Hindlimb muscle (tissue), 1 donor: ENCODE data around the gene AGPS. TPM values are rescaled to one million over a fixed set of nuclear protein-coding genes. Genes with fewer than 3 reads are reported as not detected.
"Not testable (repeated sequence)": the region's sequence is repeated elsewhere in the genome, so short reads cannot be mapped to it uniquely, and the experiment has no call there.

Experiments
- DNase-seq: peaks from one replicate; pipeline ENCODE4 v3.0.0-alpha.2; 2013
- polyA plus RNA-seq: library from polyadenylated mRNA; unstranded; fragments of 120-200 nt; gene quantifications from one replicate; pipeline ENCODE4 v1.2.1, GENCODE V29; 2013; ENCODE audit not compliant: insufficient read length

The AGPS gene
- polyA plus RNA-seq, 1 donor: 27.5 TPM

DNA sequence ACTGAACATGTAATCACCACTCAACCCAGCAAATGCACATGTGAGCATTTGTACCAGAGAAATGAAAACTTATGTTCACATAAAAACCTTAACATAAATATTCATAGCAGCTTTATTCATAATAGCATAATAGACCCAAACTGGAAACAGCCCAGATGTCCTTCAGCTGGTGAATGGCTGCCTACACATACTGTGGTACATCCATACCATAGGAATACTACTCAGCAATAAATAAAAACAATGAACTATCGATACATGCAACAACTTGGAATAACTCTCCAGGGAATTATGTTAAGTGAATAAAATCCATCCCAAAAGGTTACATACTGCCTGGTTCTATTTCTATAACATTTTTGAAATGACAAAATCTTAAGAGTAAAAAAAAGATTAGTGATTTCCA lies 140.0 kb downstream of the AGPS start:
- no peak for DNase-seq

DNA sequence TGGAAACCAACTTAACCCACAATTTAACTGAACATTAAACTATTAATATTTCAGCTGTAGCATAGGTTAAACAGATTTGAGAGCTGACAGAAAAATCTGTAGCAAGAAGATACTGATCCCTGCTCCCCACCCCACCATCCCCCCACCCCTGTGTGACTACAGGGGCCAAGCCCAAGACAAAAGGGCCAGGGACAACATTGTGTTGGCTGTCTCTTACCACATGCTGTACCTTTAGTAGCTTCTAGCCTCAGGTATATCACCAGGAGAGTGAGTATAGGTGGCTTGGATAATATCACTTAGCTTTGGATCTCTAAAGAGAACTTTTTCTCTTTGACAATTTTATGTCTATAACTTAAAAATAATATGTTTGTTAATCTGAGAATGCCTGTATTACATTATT lies 140.7 kb downstream of the AGPS start:
- DNase-seq: no peak

DNA sequence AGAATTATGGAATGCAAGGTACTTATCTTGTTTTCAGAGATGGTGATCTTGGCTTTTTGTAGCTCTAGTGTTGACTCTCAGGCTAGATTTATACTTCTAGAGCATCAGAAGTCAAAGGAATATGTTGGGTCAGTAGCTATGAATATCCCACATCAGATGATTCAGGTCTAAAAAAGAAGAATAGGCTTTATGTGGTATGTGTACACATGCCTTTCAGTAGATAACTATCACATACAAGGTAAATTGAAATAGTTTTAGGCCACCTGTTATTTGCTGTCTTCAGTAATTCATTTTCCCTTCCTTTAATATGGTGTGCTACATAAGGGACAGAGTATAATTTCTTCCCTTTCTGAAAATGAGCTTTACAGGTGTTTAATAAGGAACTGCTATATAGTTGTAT lies 142.4 kb downstream of the AGPS start:
- no peak for DNase-seq

DNA sequence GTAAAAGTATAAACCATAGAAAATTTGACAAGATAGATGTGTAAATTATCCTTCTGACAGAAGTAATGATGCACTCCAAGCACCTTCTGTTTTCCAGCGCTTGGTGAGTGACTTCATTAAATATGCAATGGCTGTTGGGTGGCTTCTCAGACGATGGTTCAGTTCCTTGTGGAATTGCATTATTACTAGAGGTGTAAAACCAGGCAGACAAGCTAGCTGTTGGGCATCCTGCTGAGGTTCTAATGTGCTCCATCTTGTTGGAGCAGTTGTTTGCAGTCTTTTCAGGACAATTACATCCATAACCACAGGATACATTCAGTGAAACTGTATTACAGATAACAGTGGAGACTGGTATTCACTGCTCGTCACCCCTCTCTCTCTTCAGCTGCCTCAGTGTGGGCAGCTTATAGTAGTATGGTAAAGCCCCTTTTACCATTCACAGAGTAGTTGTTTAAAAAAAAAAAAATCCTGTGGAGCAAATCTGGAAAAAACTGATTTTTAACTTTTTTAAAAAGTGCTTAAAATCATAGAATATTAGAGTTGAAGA lies 143.5 kb downstream of the AGPS start:
- DNase-seq: no peak

DNA sequence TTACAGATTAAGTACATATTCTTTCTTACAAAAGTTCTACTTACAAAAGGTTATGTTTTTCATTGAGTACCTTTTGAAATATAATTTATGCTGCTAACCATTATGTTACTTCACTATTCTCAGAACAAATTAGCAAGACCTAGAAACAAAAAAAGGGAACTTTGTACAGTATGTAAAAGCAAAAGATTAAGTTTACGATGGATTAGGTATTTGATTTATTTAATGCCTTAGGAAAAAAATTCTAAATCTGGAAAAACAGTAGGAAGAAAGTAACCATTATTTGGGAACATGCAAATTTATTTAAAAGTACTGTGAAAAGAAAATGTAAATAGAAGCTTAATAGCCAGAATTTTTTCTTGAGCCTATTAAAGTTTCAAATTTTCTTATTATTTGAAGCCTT lies 144.6 kb downstream of the AGPS start:
- no peak for DNase-seq

DNA sequence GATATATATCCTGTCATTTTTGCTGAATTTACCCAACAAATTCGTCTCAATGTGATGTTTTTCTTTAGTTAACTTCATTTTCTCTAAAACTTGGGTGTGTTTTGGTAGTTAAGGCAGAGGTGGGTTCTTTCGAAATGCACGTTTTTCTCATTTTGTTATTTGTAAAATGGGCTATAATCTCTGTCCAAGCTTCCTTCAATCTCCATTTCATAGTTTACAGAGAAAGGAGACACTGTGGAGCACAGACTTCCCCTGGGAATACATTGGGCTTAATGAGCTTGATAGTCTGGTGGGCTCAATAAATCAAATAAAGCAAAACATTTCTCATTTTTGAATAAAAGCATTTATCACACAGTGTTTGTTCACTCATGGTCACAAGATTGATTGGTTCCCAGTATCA lies 145.1 kb downstream of the AGPS start:
- DNase-seq: no peak

DNA sequence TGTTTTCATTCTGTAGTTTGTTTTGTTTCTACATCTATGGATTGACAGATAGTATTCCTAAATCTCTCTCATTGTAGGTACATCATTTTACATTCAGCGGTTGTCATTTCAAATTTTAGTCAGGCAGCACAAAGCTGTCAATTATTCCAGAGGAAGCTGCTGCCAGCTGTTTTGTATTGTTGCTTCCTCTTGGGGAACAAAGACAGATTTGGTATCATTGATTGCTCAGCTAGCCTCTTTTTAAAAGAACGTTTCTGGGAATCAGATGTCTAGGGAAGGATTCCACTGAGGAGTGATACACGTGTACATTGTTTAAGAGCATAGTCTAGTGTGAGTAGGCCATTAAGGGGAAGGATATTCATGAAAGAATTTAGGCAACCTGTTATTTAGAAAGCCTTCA lies 145.8 kb downstream of the AGPS start:
- no peak for DNase-seq

DNA sequence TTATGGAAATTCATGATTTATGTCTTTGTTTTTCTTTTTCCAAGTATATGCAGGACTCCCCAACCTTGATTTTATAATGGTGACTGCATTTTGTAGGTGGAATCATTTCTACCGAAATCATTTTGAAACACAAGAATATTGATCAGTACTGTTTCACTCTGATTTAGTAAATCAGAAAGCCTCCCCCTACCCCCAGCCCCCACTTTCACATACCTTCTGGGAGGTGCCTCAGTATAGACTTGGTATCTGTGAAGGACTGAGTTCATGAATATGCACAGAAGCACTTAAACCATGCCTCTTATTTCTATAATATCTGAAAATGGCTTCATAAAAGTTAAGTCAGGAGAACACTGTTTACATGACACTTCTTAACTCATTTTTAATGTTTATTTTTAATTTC lies 147.7 kb downstream of the AGPS start:
- DNase-seq: no peak

DNA sequence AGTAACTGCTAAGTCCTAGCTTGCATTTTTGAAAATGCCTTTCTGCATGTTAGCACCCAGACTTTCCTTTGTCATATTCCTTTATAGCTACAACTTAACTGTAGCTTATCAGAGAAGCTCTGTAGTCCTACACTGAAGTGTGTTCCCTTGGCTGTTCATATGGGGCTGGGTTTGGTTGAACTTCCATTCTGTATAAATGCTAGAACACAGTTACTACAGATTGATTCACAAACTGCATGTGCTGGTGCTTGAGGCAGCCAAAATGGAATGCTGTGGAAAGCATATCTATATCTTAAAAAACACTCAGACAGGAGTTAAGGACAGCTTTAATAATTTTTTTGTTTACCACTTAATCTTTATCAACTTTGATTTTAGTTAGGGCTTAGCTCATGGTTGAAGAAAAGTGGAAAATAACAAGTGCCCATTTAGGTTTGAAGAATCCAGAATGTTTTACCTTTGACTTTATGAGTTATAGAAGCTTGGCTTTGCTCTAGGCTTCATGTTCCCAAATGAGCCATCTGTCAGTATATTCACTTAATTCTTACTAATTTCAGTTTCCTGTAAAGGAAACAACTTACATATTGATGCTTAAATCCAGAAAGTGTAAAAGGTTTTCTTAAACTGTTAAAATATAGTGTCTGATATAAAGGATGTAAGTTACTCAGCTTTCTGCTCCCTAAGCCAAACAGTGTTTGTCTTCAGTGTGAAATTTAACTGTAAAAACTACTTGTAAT lies 148.9 kb downstream of the AGPS start:
- DNase-seq: no peak

DNA sequence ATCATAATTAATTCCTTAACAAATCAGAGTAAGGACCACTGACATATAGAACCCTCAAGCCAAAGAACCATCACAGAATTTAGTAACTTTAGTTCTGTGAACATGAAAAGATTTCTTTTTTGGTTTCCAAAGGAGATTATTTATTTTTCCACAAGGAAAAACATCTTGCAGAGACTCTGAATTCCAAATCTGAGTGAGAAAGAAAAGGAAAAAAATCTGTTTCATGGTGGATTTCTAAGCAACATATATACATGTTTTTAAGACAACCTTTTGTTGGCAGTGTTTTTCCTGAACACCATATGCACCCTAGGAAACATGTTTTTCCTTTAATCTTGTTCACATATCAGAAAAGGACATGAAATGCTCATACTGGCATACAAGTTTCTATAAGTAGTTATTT lies 149.8 kb downstream of the AGPS start:
- DNase-seq: no peak

DNA sequence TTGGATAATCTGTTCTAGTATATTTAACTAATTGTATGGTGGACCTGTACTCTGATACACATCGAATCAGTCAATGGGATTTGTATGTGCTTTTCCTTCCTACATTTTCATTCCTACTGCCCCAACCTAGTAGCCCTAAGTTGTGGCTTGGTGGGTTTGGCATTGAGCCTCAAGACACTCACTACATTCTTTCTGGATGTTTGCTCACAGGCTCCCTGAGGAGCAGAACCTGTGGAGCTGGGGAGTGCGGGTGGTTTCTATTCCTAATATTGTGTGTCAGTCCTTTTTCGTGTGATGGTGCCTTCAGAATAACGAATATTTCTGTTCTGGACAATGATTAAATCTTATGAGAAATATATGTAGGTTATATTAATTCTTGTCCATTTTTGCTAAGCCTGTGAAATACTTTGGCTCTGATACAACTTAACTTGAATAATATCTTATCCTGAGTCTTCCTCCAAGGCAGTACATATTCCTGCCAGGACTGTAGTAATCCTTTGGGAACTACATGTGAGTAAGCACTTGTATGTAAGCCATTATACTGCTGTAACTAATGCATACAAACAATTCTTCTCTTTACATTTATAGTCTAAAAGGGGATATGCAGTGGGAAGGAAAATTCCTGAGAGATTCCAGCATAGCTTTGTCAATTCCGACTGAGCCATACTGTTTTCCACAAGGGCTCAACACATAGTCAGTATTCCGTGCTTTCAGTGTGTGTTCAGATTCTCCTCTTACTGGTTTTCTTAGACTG lies 150.6 kb downstream of the AGPS start:
- peak; percentile 61 for DNase-seq

DNA sequence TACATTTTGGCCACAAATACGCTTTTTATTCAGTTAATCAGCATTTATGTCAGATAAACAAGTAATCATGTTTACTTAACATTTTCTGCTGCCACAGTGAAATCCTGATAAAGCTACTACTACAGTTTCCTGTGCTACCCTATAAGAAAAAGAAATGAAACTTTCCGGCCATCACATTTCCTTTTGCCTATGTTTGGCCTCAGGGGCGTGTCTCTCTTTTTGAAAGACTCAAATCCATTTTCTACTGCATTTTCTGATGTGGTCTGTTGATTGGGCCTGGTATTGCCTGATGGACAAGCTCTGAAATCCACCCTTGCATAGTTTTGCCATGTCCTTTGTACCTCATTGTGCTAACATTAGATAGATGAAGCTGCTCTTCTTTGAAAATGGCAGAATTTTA lies 152.6 kb downstream of the AGPS start:
- DNase-seq: no peak

DNA sequence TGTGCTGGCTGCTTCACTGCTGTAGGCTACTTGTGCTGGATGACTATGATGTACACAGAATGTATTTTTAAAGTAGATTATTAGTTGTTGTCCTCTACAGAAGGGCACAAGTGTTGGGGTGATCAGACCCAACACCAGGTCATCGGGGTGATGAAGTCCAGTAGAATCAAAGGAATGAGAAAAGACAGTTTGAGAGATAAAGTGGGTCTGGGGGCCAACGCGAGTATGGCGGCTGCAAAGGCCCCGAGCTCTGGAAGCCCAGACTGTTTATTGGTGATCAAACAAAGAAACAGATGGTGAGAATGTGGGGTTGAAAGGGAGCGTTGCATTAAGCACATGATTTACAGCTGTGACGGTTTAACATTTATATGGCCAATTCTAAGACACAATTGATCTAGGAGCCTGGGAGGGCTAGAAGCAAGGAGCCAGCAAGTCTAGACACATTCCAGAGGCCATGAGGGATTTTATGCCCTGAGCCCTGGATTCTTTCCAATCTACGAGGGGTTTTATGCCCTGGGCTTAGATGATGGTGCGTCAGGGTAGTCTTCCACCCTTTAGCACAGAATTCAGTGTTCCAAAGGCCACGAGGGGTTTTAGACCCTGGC lies 153.5 kb downstream of the AGPS start:
- no peak for DNase-seq

DNA sequence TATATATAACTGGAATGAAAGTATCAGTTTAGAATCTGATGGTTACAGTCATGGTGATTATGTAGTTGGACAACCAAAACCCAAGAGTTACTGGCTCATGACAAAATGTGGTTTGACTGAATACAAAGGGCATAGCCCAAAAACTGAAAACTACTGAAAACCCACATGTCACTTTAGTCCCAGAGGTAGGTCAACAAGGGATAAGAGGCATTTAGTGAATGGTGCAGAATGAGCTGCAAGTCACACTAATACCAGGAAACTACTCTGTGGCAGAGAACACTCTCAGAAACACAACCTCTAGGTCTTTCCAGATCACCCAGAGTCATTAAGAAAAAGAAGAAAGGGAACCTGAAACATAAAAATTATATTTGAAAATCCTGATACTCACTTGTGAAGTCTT lies 154.5 kb downstream of the AGPS start:
- no peak for DNase-seq

DNA sequence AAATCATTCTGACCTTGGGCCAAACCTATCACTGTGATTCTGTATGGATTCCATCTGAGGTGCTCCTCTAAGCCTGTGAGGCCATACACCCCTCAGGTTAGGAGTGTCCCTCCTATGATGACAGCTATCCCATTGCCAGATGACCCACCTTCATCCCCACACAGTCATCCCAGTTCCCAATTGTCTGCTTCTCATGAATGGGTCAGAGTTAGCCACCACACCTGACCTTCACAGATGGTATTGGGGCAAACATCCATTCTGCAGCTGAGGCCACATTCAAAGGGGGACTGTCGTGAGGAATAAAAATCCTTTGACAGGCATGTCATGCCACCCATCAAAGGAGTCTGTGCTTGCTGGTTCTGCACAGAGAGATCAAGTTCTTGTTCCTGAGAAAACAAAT lies 155.2 kb downstream of the AGPS start:
- no peak for DNase-seq

DNA sequence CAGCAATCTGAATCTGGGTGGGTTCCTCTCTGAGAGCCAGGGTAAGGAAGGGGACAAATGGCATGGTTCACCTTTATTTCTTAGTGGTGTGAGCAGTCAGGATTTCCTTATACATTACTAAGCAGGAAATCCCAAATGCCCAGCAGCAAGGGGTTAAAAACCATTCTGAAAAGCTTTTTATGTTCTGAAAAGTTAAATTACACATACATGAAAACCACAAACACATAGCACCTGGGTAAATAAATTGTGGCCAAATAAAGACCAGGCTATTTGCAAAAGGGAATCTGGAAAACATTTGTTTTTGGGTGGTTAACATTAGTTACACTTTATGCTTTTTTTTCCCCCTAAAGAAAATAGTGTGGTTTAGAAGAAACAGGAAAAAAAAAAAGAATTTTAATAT lies 156.1 kb downstream of the AGPS start:
- DNase-seq: no peak

DNA sequence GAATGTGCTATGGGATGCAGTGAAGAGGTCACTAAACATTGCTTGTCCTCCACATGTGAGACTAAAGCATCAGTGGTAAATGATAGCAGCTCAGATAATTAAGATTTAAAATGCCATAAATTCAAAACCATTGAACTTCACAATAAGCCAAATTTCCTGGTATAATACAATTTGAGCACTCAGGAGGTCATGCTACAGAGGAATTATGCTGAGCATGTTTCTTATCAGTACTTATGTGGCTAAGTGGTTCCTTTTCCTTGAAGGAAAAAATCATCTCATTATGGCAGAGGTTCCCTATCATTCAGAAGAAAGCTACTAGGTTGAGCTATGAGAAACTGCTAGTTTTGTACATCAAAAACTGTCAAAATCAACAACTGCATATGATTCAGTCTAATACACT lies 156.6 kb downstream of the AGPS start:
- DNase-seq: no peak

DNA sequence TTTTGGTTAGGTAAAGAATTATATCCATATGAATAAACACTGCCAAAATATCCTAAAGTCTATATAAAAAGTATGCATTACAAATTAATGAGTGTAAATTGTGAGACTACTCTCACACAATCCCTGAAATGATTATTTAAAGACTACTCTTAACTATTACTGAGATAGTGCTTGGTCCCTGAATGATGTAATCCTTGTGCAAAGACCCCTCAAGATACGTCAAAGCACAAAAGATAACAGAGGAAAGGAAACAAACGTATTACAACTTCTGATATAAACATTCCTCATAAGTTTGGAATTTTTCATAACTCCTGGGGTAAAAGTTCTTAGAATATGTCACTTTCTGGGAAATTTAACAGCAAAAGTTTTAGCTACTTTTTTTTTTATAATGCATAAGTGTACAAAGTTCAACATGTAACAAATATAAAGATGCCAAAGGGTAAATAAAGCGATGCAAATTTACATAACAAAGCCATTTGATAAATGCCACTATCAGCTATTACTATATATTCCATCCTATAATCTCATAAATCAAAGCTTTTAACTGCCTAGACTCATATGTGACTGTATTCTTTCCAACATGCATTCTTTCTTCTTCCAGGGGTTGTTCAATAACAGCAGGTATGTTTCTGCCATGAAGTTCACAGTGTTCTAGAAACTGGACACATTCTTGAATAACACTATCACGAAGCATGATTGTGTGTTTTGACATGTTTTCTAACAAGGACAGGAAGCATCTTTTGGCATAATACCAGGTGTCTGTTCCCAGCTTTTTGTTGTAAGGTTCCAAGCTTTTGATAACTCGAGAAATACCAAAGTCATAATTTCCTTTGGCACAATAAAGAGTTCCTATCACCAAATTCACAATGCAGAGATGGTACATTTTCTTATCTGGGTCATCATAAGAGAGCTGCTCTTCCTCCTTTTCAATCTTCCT lies 158.0 kb downstream of the AGPS start:
- DNase-seq: no peak

DNA sequence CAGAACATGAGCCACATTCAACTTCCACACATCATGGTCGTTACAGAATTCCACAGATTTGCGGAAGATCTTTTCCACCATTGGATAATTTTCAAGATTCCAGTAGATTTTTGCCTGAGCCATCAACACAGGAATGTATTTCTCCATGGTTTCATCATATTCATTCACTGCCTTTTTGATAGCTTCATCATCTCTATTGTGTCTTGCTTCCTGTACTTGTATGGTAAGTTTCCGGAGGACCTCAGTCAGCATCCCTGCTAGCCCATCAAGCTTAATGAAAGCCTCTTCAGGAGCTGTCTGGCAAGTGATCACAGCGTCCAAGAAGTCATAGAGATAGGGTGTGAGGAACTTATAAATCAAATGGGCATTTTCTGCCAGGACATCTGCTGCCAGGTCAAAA lies 158.8 kb downstream of the AGPS start:
- not testable (repeated sequence) for DNase-seq

DNA sequence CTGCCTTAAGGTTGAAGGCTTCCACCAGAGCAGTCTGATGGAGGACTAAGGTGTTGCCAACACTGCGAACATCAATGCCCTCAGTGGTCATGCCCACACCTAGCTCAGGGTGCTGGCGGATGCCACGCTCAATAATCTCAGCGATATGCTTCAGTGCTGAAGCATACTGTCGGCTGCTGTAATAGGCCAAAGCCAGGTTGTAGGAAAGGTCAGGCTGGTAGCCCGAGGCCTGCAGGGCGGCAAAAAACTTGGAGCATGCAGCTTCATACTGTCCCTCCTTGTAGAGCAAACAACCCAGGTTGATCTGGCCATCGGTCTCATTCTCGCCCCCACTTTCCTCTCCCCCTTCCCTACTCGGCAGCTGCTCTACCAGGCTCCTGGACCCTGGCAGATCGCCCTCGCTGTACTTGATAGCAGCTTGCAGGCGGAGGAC lies 159.4 kb downstream of the AGPS start:
- DNase-seq: peak; percentile 43

DNA sequence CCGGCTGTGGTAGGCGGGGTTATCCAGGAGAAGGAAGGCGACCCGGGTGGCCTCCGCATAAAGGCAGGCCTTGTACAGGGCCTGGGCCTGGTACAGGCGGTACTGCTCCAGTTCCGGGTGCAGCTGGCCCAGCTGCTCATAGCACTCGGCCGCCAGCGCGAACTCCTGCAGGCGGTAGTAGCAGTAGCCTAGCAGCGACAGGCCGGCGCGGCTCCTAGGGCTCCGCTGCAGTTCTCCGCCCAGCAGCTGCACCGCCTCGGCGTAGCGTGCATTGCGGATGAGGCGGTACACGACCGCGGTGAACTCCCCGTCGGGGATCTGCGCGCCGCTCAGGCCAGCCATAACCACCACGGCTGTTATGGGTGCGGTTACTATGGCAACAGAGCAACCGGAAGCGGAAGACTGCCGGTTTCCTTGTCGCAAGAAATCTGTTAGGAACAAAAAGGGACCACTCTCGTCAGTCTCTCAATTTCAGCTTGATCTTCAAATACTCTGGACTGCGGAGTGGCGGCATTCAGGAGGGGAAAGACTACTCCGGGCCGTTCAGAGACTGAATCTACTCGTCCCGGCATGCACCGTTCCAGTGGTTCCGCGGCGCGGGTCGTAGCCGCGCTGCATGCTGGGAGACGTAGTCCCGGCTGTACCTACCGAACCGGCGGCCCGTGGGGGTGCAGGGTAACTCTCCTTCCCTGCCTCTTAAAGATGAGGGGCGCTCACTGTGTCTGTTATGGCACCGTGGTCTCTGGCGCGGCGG lies 160.0 kb downstream of the AGPS start:
- peak; percentile 92 for DNase-seq
